ENCODE data around the gene PODNL1. TPM values are rescaled to one million over a fixed set of nuclear protein-coding genes. Genes with fewer than 3 reads are reported as not detected.

The PODNL1 gene
- total RNA-seq, 1 experiment from 2014 or later, result not detected

GRCh38 chr19:13931391-13932148, 6.6 kb downstream of the PODNL1 start:
- Histone ChIP-seq H3K4me1 (no peaks in the 10 kb centered on the region), H3K36me3 (ENCODE audit: control insufficient read depth, insufficient read depth, low read length) (no peaks in the 10 kb centered on the region), H3K9me3 (no peaks in the 10 kb centered on the region), H3K27me3 (replicated peaks; ENCODE audit: control insufficient read depth, insufficient read depth, low read length) (no peaks in the 10 kb centered on the region), H3K4me3 (ENCODE audit: low read depth, low read length) (no peak overlapping the region)
- Mint-ChIP-seq H3K27ac (ENCODE audit: unreplicated experiment) (no peak overlapping the region), H3K27me3 (ENCODE audit: insufficient read depth, unreplicated experiment) (no peaks in the 10 kb centered on the region), H3K4me1 (ENCODE audit: low read depth, unreplicated experiment) (no peaks in the 10 kb centered on the region), H3K9me3 (ENCODE audit: unreplicated experiment) (no peaks in the 10 kb centered on the region), H3K4me3 (ENCODE audit: unreplicated experiment) (no peak overlapping the region), H3K36me3 (ENCODE audit: insufficient read depth, unreplicated experiment) (peaks cover 11% of the 10 kb centered on the region)
- TF ChIP-seq CTCF (IDR thresholded peaks at IDR 0.05; ENCODE audit: insufficient read depth in 1 of 2, low read depth in 1 of 2, low read length in 1 of 2, severe bottlenecking in 1 of 2, unreplicated experiment in 1 of 2), result no peak
- DNase-seq, result no peak
- ChIA-PET CTCF (interaction anchor here (0.5 to 0.7 kb wide), 2 partner anchors 9 to 28 kb away, joined by 3 read pairs; no protein-coding TSS in a partner anchor), POLR2A (no interaction called here)
- BruUV-seq (replicated peaks), result no TSS peak
- intact Hi-C loops (cut with micrococcal nuclease; ENCODE audit: unreplicated experiment), result no loop called here

- no peaks in the 10 kb centered on the region for H3K36me3 ChIP-seq (ENCODE audit: control insufficient read depth, insufficient read depth, low read length)
- no peak for TF ChIP-seq CTCF (IDR thresholded peaks at IDR 0.05; ENCODE audit: insufficient read depth in 1 of 2, low read depth in 1 of 2, low read length in 1 of 2, severe bottlenecking in 1 of 2, unreplicated experiment in 1 of 2)
- Mint-ChIP-seq H3K9me3 (ENCODE audit: unreplicated experiment) (no peaks in the 10 kb centered on the region), H3K4me3 (ENCODE audit: unreplicated experiment) (no peak overlapping the region), H3K4me1 (ENCODE audit: low read depth, unreplicated experiment) (no peaks in the 10 kb centered on the region), H3K27ac (ENCODE audit: unreplicated experiment) (no peak overlapping the region), H3K27me3 (ENCODE audit: insufficient read depth, unreplicated experiment) (no peaks in the 10 kb centered on the region), H3K36me3 (ENCODE audit: insufficient read depth, unreplicated experiment) (peaks cover 22% of the 10 kb centered on the region)
- no peaks in the 10 kb centered on the region for H3K4me1 ChIP-seq
- no peak overlapping the region for H3K4me3 ChIP-seq (ENCODE audit: low read depth, low read length)
- no peaks in the 10 kb centered on the region for H3K27me3 ChIP-seq (replicated peaks; ENCODE audit: control insufficient read depth, insufficient read depth, low read length)
- no peaks in the 10 kb centered on the region for H3K9me3 ChIP-seq
- DNase-seq, result no peak
- POLR2A ChIA-PET, result no interaction called here
- intact Hi-C loops (cut with micrococcal nuclease; ENCODE audit: unreplicated experiment), result no loop called here
- BruUV-seq (replicated peaks), result TSS peak; percentile 34
- CTCF ChIA-PET, result no interaction called here
Observed at GRCh38 chr19:13930402-13930801, 7.8 kb downstream of the PODNL1 start.

- intact Hi-C loops (cut with micrococcal nuclease; ENCODE audit: unreplicated experiment), result no loop called here
- H3K27me3 Mint-ChIP-seq (ENCODE audit: insufficient read depth, unreplicated experiment), result no peaks in the 10 kb centered on the region
- no peaks in the 10 kb centered on the region for H3K4me1 Mint-ChIP-seq (ENCODE audit: low read depth, unreplicated experiment)
- TF ChIP-seq CTCF (IDR thresholded peaks at IDR 0.05; ENCODE audit: insufficient read depth in 1 of 2, low read depth in 1 of 2, low read length in 1 of 2, severe bottlenecking in 1 of 2, unreplicated experiment in 1 of 2), result no peak
- no peak overlapping the region for H3K4me3 ChIP-seq (ENCODE audit: low read depth, low read length)
- no peaks in the 10 kb centered on the region for H3K4me1 ChIP-seq
- ChIA-PET POLR2A (no interaction called here), CTCF (no interaction called here)
- H3K36me3 ChIP-seq (ENCODE audit: control insufficient read depth, insufficient read depth, low read length), result no peaks in the 10 kb centered on the region
- no peak overlapping the region for H3K4me3 Mint-ChIP-seq (ENCODE audit: unreplicated experiment)
- H3K9me3 Mint-ChIP-seq (ENCODE audit: unreplicated experiment), result no peaks in the 10 kb centered on the region
- no peak for DNase-seq
- BruUV-seq (replicated peaks), result no TSS peak
- no peaks in the 10 kb centered on the region for H3K9me3 ChIP-seq
- no peak overlapping the region for H3K27ac Mint-ChIP-seq (ENCODE audit: unreplicated experiment)
- H3K36me3 Mint-ChIP-seq (ENCODE audit: insufficient read depth, unreplicated experiment), result peaks cover 27% of the 10 kb centered on the region
- no peaks in the 10 kb centered on the region for H3K27me3 ChIP-seq (replicated peaks; ENCODE audit: control insufficient read depth, insufficient read depth, low read length)
Observed at GRCh38 chr19:13929956-13930355, 8.3 kb downstream of the PODNL1 start.

All from Caco-2 (cell line).